H9 (cell line): ENCODE measurements around the gene OR14A2. TPM values are rescaled to one million over a fixed set of nuclear protein-coding genes. Genes with fewer than 3 reads are reported as not detected.

Experiments
- DNase-seq: peaks from one replicate; pipeline ENCODE4 v3.0.0-alpha.2; 2017
- H2AFZ ChIP-seq: one replicate; pipeline ENCODE4 v1.6.1; 2013; ENCODE audit warnings: mild to moderate bottlenecking, low read length, control low read depth, moderate library complexity
- H2AK5ac ChIP-seq: 2 replicates; pipeline ENCODE4 v1.6.1; 2013; ENCODE audit warnings: low read length, control low read depth, mixed read lengths; ENCODE audit not compliant: insufficient read length
- H2BK120ac ChIP-seq: one replicate; pipeline ENCODE4 v1.6.1; 2013; ENCODE audit warnings: low read depth, mild to moderate bottlenecking, low read length, control low read depth, inconsistent platforms; ENCODE audit not compliant: poor library complexity, severe bottlenecking
- H2BK12ac ChIP-seq: 2 replicates; pipeline ENCODE4 v1.6.1; 2013; ENCODE audit warnings: low read length, control low read depth, mixed read lengths, low read depth; ENCODE audit not compliant: insufficient read length
- H2BK15ac ChIP-seq: 2 replicates; pipeline ENCODE4 v1.6.1; 2013; ENCODE audit warnings: low read depth, low read length, control low read depth
- H2BK20ac ChIP-seq: one replicate; pipeline ENCODE4 v1.6.1; 2013; ENCODE audit warnings: low read depth, mild to moderate bottlenecking, low read length, control low read depth, inconsistent platforms; ENCODE audit not compliant: poor library complexity, severe bottlenecking
- H2BK5ac ChIP-seq: 2 replicates; pipeline ENCODE4 v1.6.1; 2013; ENCODE audit warnings: low read length, control low read depth, mixed read lengths; ENCODE audit not compliant: insufficient read length
- H3K14ac ChIP-seq: 2 replicates; pipeline ENCODE4 v1.6.1; 2013; ENCODE audit warnings: low read length, control low read depth; ENCODE audit not compliant: insufficient read depth
- H3K18ac ChIP-seq: 2 replicates; pipeline ENCODE4 v1.6.1; 2013; ENCODE audit warnings: low read depth, mild to moderate bottlenecking, mixed read lengths, low read length, control low read depth; ENCODE audit not compliant: insufficient read length
- H3K23ac ChIP-seq: 2 replicates; pipeline ENCODE4 v1.6.1; 2013; ENCODE audit warnings: low read length, control low read depth, mixed read lengths, low read depth; ENCODE audit not compliant: insufficient read length
- H3K23me2 ChIP-seq: 2 replicates; pipeline ENCODE4 v1.6.1; 2013; ENCODE audit warnings: low read depth, mild to moderate bottlenecking, mixed read lengths, low read length, control low read depth; ENCODE audit not compliant: insufficient read length, poor library complexity, severe bottlenecking
- H3K27ac ChIP-seq: 2 replicates; pipeline ENCODE4 v1.5.1; 2013; ENCODE audit warnings: low read length, control low read depth, mixed read lengths, low read depth; ENCODE audit not compliant: insufficient read length
- H3K27me3 ChIP-seq: 2 replicates; pipeline ENCODE4 v1.6.1; 2013; ENCODE audit warnings: low read length, control low read depth, inconsistent platforms; ENCODE audit not compliant: insufficient read depth
- H3K4ac ChIP-seq: 2 replicates; pipeline ENCODE4 v1.6.1; 2013; ENCODE audit warnings: low read depth, mild to moderate bottlenecking, control low read depth, inconsistent platforms, low read length, moderate library complexity
- H3K4me1 ChIP-seq: 2 replicates; pipeline ENCODE4 v1.6.1; 2013; ENCODE audit warnings: low read length, control low read depth, inconsistent platforms; ENCODE audit not compliant: insufficient read depth
- H3K4me2 ChIP-seq: 2 replicates; pipeline ENCODE4 v1.6.1; 2013; ENCODE audit warnings: low read length, control low read depth, mixed read lengths; ENCODE audit not compliant: insufficient read length, insufficient read depth
- H3K56ac ChIP-seq: 2 replicates; pipeline ENCODE4 v1.6.1; 2013; ENCODE audit warnings: low read depth, mild to moderate bottlenecking, mixed read lengths, low read length, control low read depth; ENCODE audit not compliant: insufficient read length
- H3K79me1 ChIP-seq: 2 replicates; pipeline ENCODE4 v1.6.1; 2013; ENCODE audit warnings: low read depth, mild to moderate bottlenecking, moderate library complexity, low read length, control low read depth, inconsistent platforms; ENCODE audit not compliant: insufficient read depth, poor library complexity, severe bottlenecking
- H3K79me2 ChIP-seq: 2 replicates; pipeline ENCODE4 v1.6.1; 2013; ENCODE audit warnings: low read length, control low read depth, inconsistent platforms; ENCODE audit not compliant: insufficient read depth
- H3K9ac ChIP-seq: 2 replicates; pipeline ENCODE4 v1.6.1; 2013; ENCODE audit warnings: low read length, control low read depth, mixed read lengths; ENCODE audit not compliant: insufficient read length; ENCODE audit errors: extremely low read depth
- H3K9me3 ChIP-seq: one replicate; pipeline ENCODE4 v1.6.1; 2013; ENCODE audit warnings: low read depth, low read length, inconsistent platforms; ENCODE audit not compliant: control insufficient read depth
- H3T11ph ChIP-seq: one replicate; pipeline ENCODE4 v1.6.1; 2013; ENCODE audit warnings: mild to moderate bottlenecking, low read length, control low read depth, inconsistent platforms
- H4K20me1 ChIP-seq: one replicate; pipeline ENCODE4 v1.6.1; 2013; ENCODE audit not compliant: control insufficient read depth, insufficient read length, insufficient read depth
- H4K5ac ChIP-seq: 2 replicates; pipeline ENCODE4 v1.6.1; 2013; ENCODE audit warnings: low read depth, mild to moderate bottlenecking, mixed read lengths, low read length, control low read depth; ENCODE audit not compliant: insufficient read length
- H4K8ac ChIP-seq: replicated peaks from 2 replicates; pipeline ENCODE4 v1.6.1; 2013; ENCODE audit warnings: low read length, control low read depth, mixed read lengths, low read depth; ENCODE audit not compliant: insufficient read length
- H4K91ac ChIP-seq: 2 replicates; pipeline ENCODE4 v1.6.1; 2013; ENCODE audit warnings: low read depth, mild to moderate bottlenecking, moderate library complexity, mixed read lengths, low read length, control low read depth; ENCODE audit not compliant: insufficient read length
- H3K27ac Mint-ChIP-seq, 3 experiments: 2 replicates in 2 of 3; 3 replicates in 1 of 3; pipeline ENCODE4 v1.8.0; 2020 to 2021; ENCODE audit warnings: mixed read lengths in 3 of 3, mild to moderate bottlenecking in 1 of 3, moderate library complexity in 1 of 3
- H3K27me3 Mint-ChIP-seq: 2 replicates; pipeline ENCODE4 v1.8.0; 2021; ENCODE audit warnings: low read depth, mild to moderate bottlenecking, moderate library complexity, mixed read lengths
- H3K36me3 Mint-ChIP-seq, 3 experiments: 2 replicates in 2 of 3; 3 replicates in 1 of 3; pipeline ENCODE4 v1.8.0; 2020 to 2021; ENCODE audit warnings: low read depth in 3 of 3, mixed read lengths in 3 of 3; ENCODE audit not compliant: insufficient read depth in 1 of 3
- H3K4me1 Mint-ChIP-seq, 2 experiments: 2 replicates each; pipeline ENCODE4 v1.8.0; 2020; ENCODE audit warnings: mixed read lengths in 2 of 2
- H3K4me3 Mint-ChIP-seq, 2 experiments: 2 replicates in 1 of 2; 3 replicates in 1 of 2; pipeline ENCODE4 v1.8.0; 2020 to 2021; ENCODE audit warnings: mild to moderate bottlenecking in 2 of 2, mixed read lengths in 2 of 2, moderate library complexity in 1 of 2
- H3K9me3 Mint-ChIP-seq, 2 experiments: 2 replicates in 1 of 2; 3 replicates in 1 of 2; pipeline ENCODE4 v1.8.0; 2020; ENCODE audit warnings: mild to moderate bottlenecking in 2 of 2, mixed read lengths in 2 of 2, moderate library complexity in 1 of 2
- CTCF ChIP-seq: fragments of 200-600 bp; sonication (generic); conservative IDR thresholded peaks from 3 replicates; pipeline ENCODE4 v1.8.0; 2021; ENCODE audit warnings: antibody characterized with exemption, mild to moderate bottlenecking
- WGBS: extraction: QIAGEN DNeasy Blood & Tissue Kit; methylation state at CpG from one replicate; pipeline ENCODE4 v1.1.7; 2013; ENCODE audit warnings: missing lambda C conversion rate, low lambda C conversion rate, mixed read lengths; ENCODE audit not compliant: insufficient read length; ENCODE audit errors: extremely low coverage; 5-methylcytosine and 5-hydroxymethylcytosine counted together
- total RNA-seq: library from RNA; stranded (reverse); gene quantifications from 2 replicates; pipeline ENCODE4 v1.2.1, GENCODE V29; 2021

The OR14A2 gene
- total RNA-seq, 1 experiment from 2014 or later: not detected

GRCh38 chr1:247747616-247748015, 325 bp downstream of the OR14A2 start:
- H3K9me3 ChIP-seq: peaks cover 13% of the 10 kb centered on the region
- H2BK5ac ChIP-seq: no peak overlapping the region
- no peak overlapping the region for H3K9ac ChIP-seq
- no peaks in the 10 kb centered on the region for H3K4me1 ChIP-seq
- TF ChIP-seq CTCF: no peak
- H3K27ac Mint-ChIP-seq: no peak overlapping the region
- H2AFZ ChIP-seq: no peak overlapping the region
- H3K18ac ChIP-seq: no peak overlapping the region
- no peak overlapping the region for H4K8ac ChIP-seq
- no peak overlapping the region for H4K91ac ChIP-seq
- H4K5ac ChIP-seq: no peak overlapping the region
- no peak overlapping the region for H3K23ac ChIP-seq
- no peaks in the 10 kb centered on the region for H3K4me1 Mint-ChIP-seq
- H2BK15ac ChIP-seq: no peak overlapping the region
- no peak overlapping the region for H3K27ac ChIP-seq
- H3K14ac ChIP-seq: no peak overlapping the region
- no peak overlapping the region for H2BK20ac ChIP-seq
- peaks cover 46 to 61% of the 10 kb centered on the region in 2 experiments for H3K9me3 Mint-ChIP-seq
- no CpG with 5 or more reads among the region's 7 CpGs for WGBS
- H3K27me3 Mint-ChIP-seq: no peaks in the 10 kb centered on the region
- H2AK5ac ChIP-seq: no peak overlapping the region
- no peak overlapping the region for H3T11ph ChIP-seq
- no peak overlapping the region for H3K4ac ChIP-seq
- H3K23me2 ChIP-seq: no peaks in the 10 kb centered on the region
- H3K79me1 ChIP-seq: no peaks in the 10 kb centered on the region
- H2BK120ac ChIP-seq: no peak overlapping the region
- no peaks in the 10 kb centered on the region for H4K20me1 ChIP-seq
- no peak overlapping the region for H3K4me3 Mint-ChIP-seq
- no peaks in the 10 kb centered on the region for H3K79me2 ChIP-seq
- no peaks in the 10 kb centered on the region; a peak in 2 of 7 replicates for H3K36me3 Mint-ChIP-seq
- no peak overlapping the region for H2BK12ac ChIP-seq
- H3K56ac ChIP-seq: no peak overlapping the region
- DNase-seq: no peak
- no peak overlapping the region for H3K4me2 ChIP-seq
- H3K27me3 ChIP-seq: no peaks in the 10 kb centered on the region
